ENCODE data around the gene DVL2. TPM values are rescaled to one million over a fixed set of nuclear protein-coding genes. Genes with fewer than 3 reads are reported as not detected.
"Not testable (repeated sequence)": the region's sequence is repeated elsewhere in the genome, so short reads cannot be mapped to it uniquely, and the experiment has no call there.

The DVL2 gene
- total and polyA plus RNA-seq, 8 donors = 36.9 to 59.7 (median 52.3) TPM

- intact Hi-C loops (cut with DNase I) = no loop called here
- peaks cover 18 to 48% of the 10 kb centered on the region in 2 donors for H3K4me1 ChIP-seq
- H3K36me3 ChIP-seq = peaks cover 0 to 34% of the 10 kb centered on the region in 2 donors
- TF ChIP-seq CTCF (IDR thresholded peaks at IDR 0.05) = no peak
- ATAC-seq (no peak), DNase-seq (no peak)
- no peaks in the 10 kb centered on the region for H3K9me3 ChIP-seq
- no peaks in the 10 kb centered on the region for H3K27me3 ChIP-seq
- no peak overlapping the region for H3K27ac ChIP-seq
- H3K4me3 ChIP-seq = peak overlapping the region in 1 of 2 donors; percentile 83
These were observed 14.9 kb upstream of the DVL2 start for GRCh38 chr17:7249214-7249613.

- DNase-seq (no peak), ATAC-seq (no peak)
- Histone ChIP-seq H3K4me1 (peaks cover 18 to 52% of the 10 kb centered on the region in 2 donors), H3K36me3 (peaks cover 0 to 35% of the 10 kb centered on the region in 2 donors), H3K27me3 (no peaks in the 10 kb centered on the region), H3K9me3 (no peaks in the 10 kb centered on the region), H3K4me3 (no peak overlapping the region), H3K27ac (no peak overlapping the region)
- TF ChIP-seq CTCF (IDR thresholded peaks at IDR 0.05) = no peak
- intact Hi-C loops (cut with DNase I) = no loop called here
These were observed 14.5 kb upstream of the DVL2 start for GRCh38 chr17:7248796-7249195.

- DNase-seq = peak in 1 of 4 donors; percentile 4
- ATAC-seq = no peak
- peaks cover 9 to 47% of the 10 kb centered on the region in 2 donors for H3K4me1 ChIP-seq
- no peaks in the 10 kb centered on the region for H3K9me3 ChIP-seq
- TF ChIP-seq CTCF (IDR thresholded peaks at IDR 0.05) = no peak
- peaks cover 0 to 37% of the 10 kb centered on the region in 2 donors for H3K36me3 ChIP-seq
- H3K4me3 ChIP-seq = no peak overlapping the region
- intact Hi-C loops (cut with DNase I) = no loop called here
- no peaks in the 10 kb centered on the region for H3K27me3 ChIP-seq
- no peak overlapping the region for H3K27ac ChIP-seq
These were observed 12.5 kb upstream of the DVL2 start for GRCh38 chr17:7246779-7247178.

- H3K36me3 ChIP-seq = peaks cover 0 to 50% of the 10 kb centered on the region in 2 donors
- DNase-seq = peak in 1 of 4 donors; percentile 41
- H3K9me3 ChIP-seq; H3K27me3 ChIP-seq; intact Hi-C loops (cut with DNase I); ATAC-seq: not testable (repeated sequence)
- peak overlapping the region; percentile 96 to 97 for H3K27ac ChIP-seq
- H3K4me3 ChIP-seq = peak overlapping the region in 1 of 2 donors; percentile 99
- H3K4me1 ChIP-seq = peaks cover 17 to 47% of the 10 kb centered on the region in 2 donors
These were observed 9.5 kb upstream of the DVL2 start for GRCh38 chr17:7243838-7244237.

- Histone ChIP-seq H3K27me3 (no peaks in the 10 kb centered on the region), H3K36me3 (peaks cover 0 to 50% of the 10 kb centered on the region in 2 donors), H3K27ac (peak overlapping the region; percentile 96 to 97), H3K9me3 (no peaks in the 10 kb centered on the region), H3K4me1 (peaks cover 17 to 43% of the 10 kb centered on the region in 2 donors), H3K4me3 (peak overlapping the region; percentile 91 to 99)
- ATAC-seq (no peak), DNase-seq (no peak)
- intact Hi-C loops (cut with DNase I) = no loop called here
- no peak for TF ChIP-seq CTCF (IDR thresholded peaks at IDR 0.05)
These were observed 9.1 kb upstream of the DVL2 start for GRCh38 chr17:7243453-7243729.

Data from left lung (tissue), 10 donors.